CD4-positive, alpha-beta T cell treated with Interferon gamma for 1 hour (primary cell): Measurements from ENCODE around the gene SLC38A4.
"Not testable (repeated sequence)": the region's sequence is repeated elsewhere in the genome, so short reads cannot be mapped to it uniquely, and the experiment has no call there.

Experiments used
- DNase-seq: peaks from one replicate; pipeline ENCODE4 v3.0.0-alpha.2; 2020

The SLC38A4 gene

DNA sequence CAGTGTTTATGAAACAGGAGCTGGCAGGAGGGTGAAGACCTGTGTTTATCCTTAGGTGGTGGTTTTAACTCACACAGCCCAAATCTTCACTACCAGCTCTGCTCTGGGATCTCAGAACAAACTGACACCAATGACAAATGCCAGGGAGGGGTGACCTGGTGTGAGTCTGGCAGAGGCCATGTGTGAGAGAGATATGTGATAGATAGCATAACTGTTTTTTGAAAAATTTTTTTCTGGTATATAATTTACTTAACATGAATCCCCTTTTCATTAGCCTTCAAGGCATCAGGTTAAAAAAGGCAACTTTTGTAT is 51.5 kb downstream of the SLC38A4 start:
- DNase-seq = no peak

DNA sequence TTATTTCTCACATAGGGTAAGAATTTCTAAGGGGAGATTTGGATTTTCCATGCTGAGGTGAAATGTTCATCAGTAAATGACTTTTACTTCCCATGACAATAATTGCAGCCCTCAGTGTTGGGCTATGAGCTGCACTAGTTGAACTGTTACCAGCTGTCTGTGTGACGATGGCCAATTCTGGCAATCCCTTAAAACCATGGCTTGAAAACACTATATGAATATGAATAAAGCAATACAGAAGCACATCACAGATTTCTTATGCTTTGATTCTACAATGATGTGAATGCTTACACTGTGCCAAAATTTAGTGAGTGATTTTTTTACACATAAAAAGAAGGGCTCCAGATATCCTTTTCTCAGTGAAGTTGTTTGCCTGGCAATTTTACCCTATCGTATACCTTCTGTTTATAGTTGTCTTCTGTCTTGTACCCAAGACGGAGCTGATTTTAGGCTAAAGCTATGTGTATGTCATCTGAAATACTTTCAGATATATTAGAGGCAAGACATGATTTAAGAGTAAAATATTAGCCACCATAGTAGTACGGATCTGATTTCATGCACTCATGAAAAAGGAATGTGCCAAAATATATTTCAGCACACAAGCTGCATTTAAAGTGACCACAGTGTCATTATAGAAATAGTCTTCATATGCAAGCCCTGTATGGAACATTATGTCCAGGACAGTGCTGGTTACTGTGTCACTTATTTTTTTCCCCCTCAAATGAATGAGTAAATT is 52.0 kb downstream of the SLC38A4 start:
- DNase-seq = no peak

DNA sequence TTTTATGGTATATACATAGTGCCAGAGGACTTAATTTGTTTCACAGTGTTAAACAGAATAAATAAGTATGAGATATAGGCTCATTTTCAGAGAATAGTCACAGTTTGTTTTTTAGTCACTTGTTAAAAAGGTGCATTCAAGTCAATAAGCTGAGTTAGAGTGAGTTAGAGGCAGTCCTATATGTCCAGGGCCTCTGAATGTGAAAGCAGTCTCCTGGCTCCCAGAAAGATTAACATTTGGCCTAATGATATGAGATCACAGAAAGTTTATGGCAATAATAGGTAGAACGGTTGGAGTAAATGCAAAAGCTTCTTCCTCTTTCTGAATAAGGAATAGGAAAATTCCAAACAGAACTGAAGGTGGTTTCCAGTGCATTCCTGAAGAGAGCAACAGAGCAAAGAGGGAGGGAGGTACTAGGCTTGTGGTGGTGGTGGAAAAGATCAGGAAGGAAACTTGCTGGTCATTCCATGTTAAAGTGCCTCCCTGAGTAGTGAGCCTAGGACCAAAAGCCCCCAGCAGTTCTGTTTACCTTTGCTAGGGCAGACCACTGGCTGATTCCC is 54.4 kb downstream of the SLC38A4 start:
- DNase-seq = no peak

- no peak for DNase-seq
Observed at GRCh38 chr12:46770501-46771183, 55.2 kb downstream of the SLC38A4 start.

DNA sequence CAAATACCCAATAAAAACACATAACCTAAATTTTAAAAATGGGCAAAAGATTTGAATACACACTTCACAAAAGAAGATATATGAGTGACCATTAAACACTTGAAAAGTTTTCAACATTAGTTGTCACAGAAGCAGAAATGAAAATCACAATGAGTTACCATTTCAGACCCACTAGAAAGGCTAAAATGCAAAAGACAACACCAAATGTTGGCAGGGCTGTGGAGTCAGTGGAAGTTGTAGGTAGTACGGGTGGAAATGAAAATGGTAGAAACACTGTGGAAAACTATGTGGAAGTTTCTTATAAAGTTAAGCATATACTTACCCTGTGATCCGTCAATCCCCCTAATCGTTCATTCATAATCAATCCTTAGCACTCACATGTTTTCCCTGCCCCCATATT is 61.8 kb downstream of the SLC38A4 start:
- DNase-seq = no peak

DNA sequence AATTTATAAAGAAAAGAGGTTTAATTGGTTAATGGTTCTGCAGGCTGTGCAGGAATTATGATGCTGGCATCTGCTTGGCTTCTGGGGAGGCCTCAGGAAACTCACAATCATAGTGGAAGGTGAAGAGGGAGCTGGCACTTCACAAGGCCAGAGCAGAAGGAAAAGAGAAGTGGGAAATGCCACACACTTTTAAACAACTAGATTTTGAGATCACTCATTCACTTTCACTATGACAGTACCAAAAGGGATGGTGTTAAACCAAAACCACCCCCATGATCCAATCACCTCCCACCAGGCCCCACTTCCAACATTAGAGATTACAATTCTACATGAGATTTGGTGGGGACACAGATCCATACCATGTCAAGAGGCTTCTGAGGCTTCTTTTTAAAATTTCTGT is 62.6 kb downstream of the SLC38A4 start:
- DNase-seq = no peak

- no peak for DNase-seq
Observed at GRCh38 chr12:46754550-46754949, 71.2 kb downstream of the SLC38A4 start.

DNA sequence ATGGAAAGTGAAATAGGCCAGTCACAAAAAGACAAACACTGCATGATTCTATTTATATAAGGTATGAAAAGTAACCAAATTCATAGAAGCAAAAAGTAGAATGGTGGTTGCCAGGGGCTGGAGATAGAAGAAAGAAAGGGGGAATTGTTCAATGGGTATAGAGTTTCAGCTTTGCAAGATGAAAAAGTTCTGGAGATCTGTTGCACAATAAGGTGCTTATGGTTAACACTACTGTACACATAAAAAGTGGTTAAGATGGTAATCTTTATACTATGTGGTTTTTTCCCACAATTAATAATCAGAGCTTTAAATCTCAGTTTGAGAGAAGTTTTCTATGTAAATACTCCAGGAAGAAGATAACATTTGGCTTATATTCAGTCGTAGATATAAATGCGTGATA is 73.4 kb downstream of the SLC38A4 start:
- DNase-seq = no peak

GRCh38 chr12:46751173-46751572 is 74.6 kb downstream of the SLC38A4 start:
- no peak for DNase-seq

DNA sequence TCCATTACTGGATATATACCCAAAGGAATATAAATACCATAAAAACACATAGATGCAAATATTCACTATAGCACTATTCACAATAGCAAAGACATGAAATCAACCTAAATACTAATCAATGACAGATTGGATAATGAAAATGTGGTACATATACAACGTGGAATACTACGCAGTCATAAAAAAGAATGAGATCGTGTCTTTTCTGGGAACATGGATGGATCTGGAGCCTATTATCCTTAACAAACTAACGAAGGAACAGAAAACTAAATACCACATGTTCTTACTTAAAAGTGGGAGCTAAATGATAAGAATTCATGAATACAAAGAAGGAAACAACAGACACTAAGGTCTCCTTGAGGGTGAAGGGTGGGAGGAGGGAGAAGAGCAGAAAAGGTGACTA is 76.5 kb downstream of the SLC38A4 start:
- DNase-seq = no peak

DNA sequence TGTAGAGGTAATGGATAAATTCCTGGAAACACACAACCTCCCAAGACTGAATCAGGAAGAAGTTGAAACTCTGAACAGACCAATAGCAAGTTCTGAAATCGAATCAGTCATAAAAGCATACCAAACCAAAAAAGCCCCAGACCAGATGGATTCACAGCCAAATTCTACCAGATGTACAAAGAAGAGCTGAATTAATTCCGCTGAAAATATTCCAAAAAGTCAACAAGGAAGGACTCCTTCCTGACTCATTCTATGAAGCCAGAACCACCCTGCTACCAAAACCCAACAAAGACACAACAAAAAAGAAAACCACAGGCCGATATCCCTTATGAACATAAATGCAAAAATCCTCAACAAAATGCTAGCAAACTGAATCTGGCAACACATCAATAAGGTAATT is 81.5 kb downstream of the SLC38A4 start:
- DNase-seq = no peak

DNA sequence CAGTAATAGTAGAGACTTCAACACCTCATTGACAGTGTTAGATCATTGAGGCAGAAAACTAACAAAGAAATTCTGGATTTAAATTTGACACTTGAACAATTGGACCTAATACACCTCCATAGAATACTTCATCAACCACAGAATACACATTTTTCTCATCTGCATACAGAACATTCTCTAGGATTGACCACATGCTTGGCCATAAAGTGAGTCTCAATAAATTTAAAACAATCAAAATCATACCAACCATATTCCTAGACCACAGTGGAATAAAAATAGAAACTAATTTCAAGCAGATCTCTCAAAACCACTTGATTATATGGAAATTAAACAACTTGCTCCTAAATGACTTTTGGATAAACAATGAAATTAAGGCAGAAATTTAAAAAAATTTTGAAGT is 82.3 kb downstream of the SLC38A4 start:
- no peak for DNase-seq

DNA sequence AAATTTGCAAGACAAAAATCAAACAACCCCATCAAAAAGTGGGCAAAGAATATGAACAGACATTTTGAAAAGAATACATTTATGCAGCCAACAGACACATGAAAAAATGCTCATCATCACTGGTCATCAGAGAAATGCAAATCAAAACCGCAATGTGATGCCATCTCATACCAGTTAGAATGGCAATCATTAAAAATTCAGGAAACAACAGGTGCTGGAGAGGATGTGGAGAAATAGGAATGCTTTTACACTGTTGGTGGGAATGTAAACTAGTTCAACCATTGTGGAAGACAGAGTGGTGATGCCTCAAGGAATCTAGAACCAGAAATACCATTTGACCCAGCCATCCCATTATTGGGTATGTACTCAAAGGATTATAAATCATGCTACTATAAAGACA is 83.5 kb downstream of the SLC38A4 start:
- not testable (repeated sequence) for DNase-seq

DNA sequence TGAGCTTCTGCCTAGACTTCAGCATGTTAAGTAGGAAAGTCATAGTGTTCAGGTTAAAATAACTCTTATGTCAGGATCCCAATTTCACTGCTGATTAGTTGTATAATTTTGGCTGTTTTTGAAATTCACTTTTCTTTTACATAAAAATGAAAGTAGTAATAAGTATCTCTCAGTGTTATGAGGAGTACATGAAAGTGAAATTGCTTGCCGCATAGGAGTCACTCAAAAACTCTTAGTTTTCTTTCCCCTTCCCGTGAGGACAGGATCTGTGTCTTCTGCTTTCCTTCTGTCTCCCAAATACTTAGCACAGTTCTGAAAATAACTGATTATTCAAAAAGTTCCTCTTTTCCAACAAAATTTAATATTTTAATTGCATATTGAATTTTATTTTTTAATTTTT is 100.5 kb downstream of the SLC38A4 start:
- DNase-seq = no peak

DNA sequence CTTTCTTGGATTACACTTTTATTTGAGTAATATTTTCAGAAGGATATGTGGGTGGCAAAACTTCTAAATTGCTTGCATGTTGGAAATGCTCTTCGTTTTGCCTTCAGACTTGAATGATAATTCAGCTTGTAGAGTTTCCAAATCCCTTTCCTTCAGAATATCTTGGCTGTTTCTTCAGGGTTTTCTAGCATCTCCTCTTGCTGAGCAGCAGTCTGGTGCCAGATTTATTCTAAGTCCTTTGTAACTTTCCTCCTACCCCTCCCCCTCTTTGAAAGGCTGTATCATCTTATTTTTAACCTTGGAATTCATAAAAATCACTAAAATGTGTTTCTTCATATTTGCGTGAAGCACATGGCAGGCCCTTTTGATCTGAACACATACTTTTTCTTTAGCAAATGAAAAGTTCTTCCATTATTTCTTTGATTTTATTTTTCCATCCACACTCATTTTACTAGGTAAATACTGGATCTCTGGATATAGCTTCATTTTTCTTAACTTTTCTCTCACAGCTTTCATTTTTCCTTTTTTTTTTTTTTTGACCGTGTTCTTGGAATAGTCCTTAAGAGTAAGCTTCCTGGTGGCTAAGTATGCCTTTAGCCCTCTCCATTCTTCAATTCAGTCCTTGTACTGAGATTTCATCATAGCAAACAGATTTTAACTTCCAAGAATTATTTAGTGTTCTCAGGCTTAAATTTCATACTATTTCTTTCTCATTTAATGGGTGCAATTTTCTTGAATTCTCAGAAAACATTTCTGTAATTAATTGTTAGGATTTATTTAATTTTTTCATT is 102.0 kb downstream of the SLC38A4 start:
- DNase-seq = no peak

DNA sequence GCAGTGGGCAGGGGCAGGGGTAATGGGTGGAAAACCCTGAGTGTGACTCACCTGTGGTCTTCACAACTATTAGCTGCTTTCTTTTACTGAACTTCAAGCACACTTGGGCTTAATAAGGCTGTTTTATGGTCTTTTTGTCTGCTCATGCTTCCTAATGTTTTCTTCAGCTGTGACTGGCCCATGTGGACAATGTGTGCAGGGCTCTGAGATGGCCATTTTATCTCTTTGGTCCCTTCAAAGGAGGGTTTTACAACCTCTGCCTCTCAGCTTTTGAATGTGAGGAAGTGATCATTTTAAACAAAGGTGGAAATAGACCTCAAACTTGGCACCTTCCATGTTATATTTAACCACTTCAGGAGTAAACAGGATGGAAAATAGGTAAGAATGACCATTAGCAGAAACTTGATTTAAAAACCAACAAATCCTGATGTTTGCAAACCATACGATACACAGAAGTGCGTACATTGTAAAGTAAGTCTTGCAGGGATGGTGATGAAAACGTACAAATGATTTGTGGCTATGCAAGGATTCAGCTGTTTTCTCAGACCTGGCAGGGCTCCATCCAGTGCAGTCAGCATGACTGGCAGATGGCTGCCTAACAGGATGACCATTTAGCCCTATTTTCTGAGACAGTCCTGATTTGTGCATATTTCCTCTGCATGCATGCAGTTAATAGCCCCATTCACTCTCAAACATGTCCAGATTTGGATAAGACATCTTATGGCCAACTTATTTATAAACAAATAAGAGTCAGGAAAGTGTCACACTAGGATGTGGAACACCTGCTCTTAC is 103.2 kb downstream of the SLC38A4 start:
- no peak for DNase-seq

DNA sequence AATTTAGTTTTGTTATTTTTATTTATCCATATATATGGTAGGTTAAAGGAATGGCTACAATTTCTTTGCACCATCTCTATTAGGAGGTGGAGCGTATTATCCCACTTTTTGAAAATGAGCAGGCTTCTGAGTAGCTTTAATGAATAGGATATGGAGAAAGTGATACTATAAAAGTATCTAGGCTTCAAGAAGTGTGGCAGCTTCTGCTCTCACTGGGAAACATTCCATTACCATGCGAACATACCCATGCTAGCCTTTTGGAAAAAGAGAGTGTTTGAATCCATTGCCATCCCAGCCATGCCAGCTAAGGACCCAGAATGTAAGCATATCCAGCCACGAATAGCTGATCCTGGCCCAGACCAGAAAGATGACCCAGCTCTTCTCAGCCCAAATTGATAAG is 107.3 kb downstream of the SLC38A4 start:
- no peak for DNase-seq

- no peak for DNase-seq
Observed at GRCh38 chr12:46717868-46718267, 107.9 kb downstream of the SLC38A4 start.

DNA sequence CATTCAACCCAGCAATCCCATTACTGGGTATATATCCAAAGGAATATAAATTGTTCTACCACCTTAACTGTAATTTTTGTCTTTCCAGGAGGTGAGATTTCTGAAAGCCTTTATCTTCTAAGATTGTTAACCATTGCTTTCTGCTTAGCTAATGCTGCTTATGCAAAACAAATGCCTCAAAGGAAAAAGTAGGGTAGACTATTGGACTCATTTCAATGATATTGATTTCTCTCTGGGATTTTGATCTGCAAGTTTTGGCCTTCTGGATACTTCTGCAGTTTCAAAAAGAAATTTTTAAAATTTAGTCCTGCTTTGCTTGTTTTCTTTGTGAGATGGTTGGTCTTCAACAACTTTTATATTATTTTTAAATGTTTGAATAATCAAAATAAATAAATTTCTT is 108.6 kb downstream of the SLC38A4 start:
- DNase-seq = no peak
